Lung (tissue), 12 donors: ENCODE measurements around the gene ATG2B. TPM values are rescaled to one million over a fixed set of nuclear protein-coding genes. Genes with fewer than 3 reads are reported as not detected.

Experiments
- ATAC-seq: fragments of 200-7000 bp; cut with Tn5 transposase; one replicate; pipeline ENCODE4 v1.9.1; 2020; ENCODE audit warnings: moderate number of reproducible peaks; ENCODE audit not compliant: insufficient read depth, low FRiP score
- DNase-seq, 3 donors: peaks; one replicate each; pipeline ENCODE4 v3.0.0-alpha.2; 2013 to 2017
- H3K27ac ChIP-seq, 2 donors: one replicate each; pipeline ENCODE4 v1.5.1; 2013; ENCODE audit warnings: mild to moderate bottlenecking in 2 of 2, moderate library complexity in 2 of 2, control low read depth in 1 of 2, inconsistent platforms in 1 of 2, low read depth in 1 of 2, low read length in 1 of 2
- H3K27me3 ChIP-seq, 3 donors: one replicate each; pipeline ENCODE4 v1.5.1; 2013; ENCODE audit warnings: low read length in 2 of 3; ENCODE audit not compliant: control insufficient read depth in 3 of 3, insufficient read depth in 3 of 3
- H3K36me3 ChIP-seq, 4 donors: one replicate each; pipeline ENCODE4 v1.5.1; 2013; ENCODE audit warnings: low read length in 4 of 4, mild to moderate bottlenecking in 1 of 4, moderate library complexity in 1 of 4; ENCODE audit not compliant: control insufficient read depth in 4 of 4, insufficient read depth in 4 of 4
- H3K4me1 ChIP-seq, 5 donors: one replicate each; pipeline ENCODE4 v1.5.1; 2013; ENCODE audit warnings: low read length in 5 of 5, mild to moderate bottlenecking in 2 of 5, moderate library complexity in 1 of 5; ENCODE audit not compliant: control insufficient read depth in 5 of 5, insufficient read depth in 5 of 5
- H3K4me3 ChIP-seq: one replicate; pipeline ENCODE4 v1.5.1; 2013; ENCODE audit warnings: mild to moderate bottlenecking, control low read depth, moderate library complexity
- H3K9ac ChIP-seq, 2 donors: one replicate each; pipeline ENCODE4 v1.5.1; 2013; ENCODE audit warnings: low read length in 2 of 2, control low read depth in 1 of 2; ENCODE audit not compliant: insufficient read depth in 1 of 2
- H3K9me3 ChIP-seq, 4 donors: one replicate each; pipeline ENCODE4 v1.5.1; 2013; ENCODE audit warnings: low read length in 3 of 4, mild to moderate bottlenecking in 1 of 4, moderate library complexity in 1 of 4; ENCODE audit not compliant: control insufficient read depth in 4 of 4, insufficient read depth in 3 of 4
- CTCF ChIP-seq: IDR thresholded peaks from 2 replicates; pipeline ENCODE4 v1.5.1; 2012; ENCODE audit warnings: mild to moderate bottlenecking; ENCODE audit errors: control extremely low read depth, extremely low read depth
- WGBS, 2 donors: extraction: QIAGEN DNeasy Blood & Tissue Kit; methylation state at CpG; one replicate each; pipeline ENCODE4 v1.1.7; 2013; 5-methylcytosine and 5-hydroxymethylcytosine counted together
- polyA plus RNA-seq, 2 donors: library from polyadenylated mRNA; stranded (reverse); fragments of 200-250 nt; gene quantifications; one replicate each; pipeline ENCODE4 v1.2.1, GENCODE V29; 2013
- total RNA-seq, 2 donors: library from RNA; depleted of rRNA in 1 of 2; stranded (reverse); fragments of >200 nt in 1 of 2; gene quantifications; one replicate each; pipeline ENCODE4 v1.2.1, GENCODE V29; 2014 to 2021
- donor health status: control.
- donor health status: control.
- donor health status: Bipolar disorder and iron deficiency.
- donor health status: healthy.
- donor health status: DM: yes; HTN: yes; CAD: no.

Gene ATG2B
- total and polyA plus RNA-seq, 4 donors = 3.6 to 64.3 (median 13.2) TPM

- no peaks in the 10 kb centered on the region for H3K27me3 ChIP-seq
- H3K9me3 ChIP-seq = no peaks in the 10 kb centered on the region
- TF ChIP-seq CTCF = no peak
- no peaks in the 10 kb centered on the region for H3K4me1 ChIP-seq
- H3K36me3 ChIP-seq = peaks cover 8 to 21% (median 15%) of the 10 kb centered on the region in 4 donors
- ATAC-seq (no peak), DNase-seq (no peak)
- no peak overlapping the region for H3K9ac ChIP-seq
- 93 to 94% methylated on average over 7 of the region's 7 CpGs for WGBS, 2 donors
- H3K4me3 ChIP-seq = no peak overlapping the region
- no peak overlapping the region for H3K27ac ChIP-seq
Measured at GRCh38 chr14:96294246-96294645, 68.9 kb downstream of the ATG2B start.

- Histone ChIP-seq H3K4me1 (peaks cover 0 to 15% (median 2%) of the 10 kb centered on the region in 5 donors), H3K9ac (no peak overlapping the region), H3K27ac (no peak overlapping the region), H3K4me3 (no peak overlapping the region), H3K27me3 (no peaks in the 10 kb centered on the region), H3K36me3 (peaks cover 16 to 42% (median 26%) of the 10 kb centered on the region in 4 donors), H3K9me3 (no peaks in the 10 kb centered on the region)
- ATAC-seq (no peak), DNase-seq (no peak)
- no peak for TF ChIP-seq CTCF
- WGBS, 2 donors = 92 to 96% methylated on average over 1 of the region's 1 CpG
Measured at GRCh38 chr14:96287856-96288255, 75.3 kb downstream of the ATG2B start.

GRCh38 chr14:96286251-96286650 is 76.9 kb downstream of the ATG2B start:
- TF ChIP-seq CTCF = no peak
- peaks cover 15 to 43% (median 28%) of the 10 kb centered on the region in 4 donors for H3K36me3 ChIP-seq
- no peak overlapping the region for H3K4me3 ChIP-seq
- H3K4me1 ChIP-seq = peaks cover 0 to 21% (median 2%) of the 10 kb centered on the region in 5 donors
- no peak overlapping the region for H3K9ac ChIP-seq
- H3K27ac ChIP-seq = no peak overlapping the region
- ATAC-seq (no peak), DNase-seq (no peak)
- no peaks in the 10 kb centered on the region for H3K27me3 ChIP-seq
- 81 to 93% methylated on average over 1 of the region's 1 CpG for WGBS, 2 donors
- H3K9me3 ChIP-seq = no peaks in the 10 kb centered on the region

GRCh38 chr14:96285667-96286066 is 77.5 kb downstream of the ATG2B start:
- no peaks in the 10 kb centered on the region for H3K27me3 ChIP-seq
- peaks cover 15 to 41% (median 28%) of the 10 kb centered on the region in 4 donors for H3K36me3 ChIP-seq
- H3K4me1 ChIP-seq = peaks cover 0 to 21% (median 2%) of the 10 kb centered on the region in 5 donors
- 79 to 80% methylated on average over 17 of the region's 17 CpGs for WGBS, 2 donors
- H3K9me3 ChIP-seq = no peaks in the 10 kb centered on the region
- DNase-seq (peak; percentile 36 to 58 (median 47)), ATAC-seq (no peak)
- H3K9ac ChIP-seq = no peak overlapping the region
- no peak for TF ChIP-seq CTCF
- peak overlapping the region in 1 of 2 donors; percentile 39 for H3K27ac ChIP-seq
- no peak overlapping the region for H3K4me3 ChIP-seq
